ENCODE data around the gene REEP3.
A peak's percentile ranks its signal among the peaks of the same experiment; 100 is the strongest.
"Not testable (repeated sequence)": the region's sequence is repeated elsewhere in the genome, so short reads cannot be mapped to it uniquely, and the experiment has no call there.

REEP3 gene

GRCh38 chr10:63491588-63492316, 29.4 kb upstream of the REEP3 start (continued):
- TF ChIP-seq MYNN (tag by site-specific recombination; IDR thresholded peaks at IDR 0.05; ENCODE audit: borderline replicate concordance) (no peak), GLIS1 (tag by site-specific recombination; IDR thresholded peaks at IDR 0.05) (no peak), ZNF138 (tag by site-specific recombination; IDR thresholded peaks at IDR 0.05; ENCODE audit: borderline replicate concordance) (no peak), ZNF341 (tag by site-specific recombination; IDR thresholded peaks at IDR 0.05; ENCODE audit: low read depth) (peak; percentile 69), ZNF600 (tag by site-specific recombination; IDR thresholded peaks at IDR 0.05) (peak; percentile 79), TRIM28 (IDR thresholded peaks at IDR 0.05; ENCODE audit: borderline replicate concordance, low read length) (0 out of 2 replicates have a peak, but pooled peaks have one; percentile 28), ZNF645 (tag by site-specific recombination; IDR thresholded peaks at IDR 0.05) (no peak)

- H3K9me3 ChIP-seq (ENCODE audit: control insufficient read depth, insufficient read depth, low read depth, low read length); CTCF ChIA-PET; H3K4me3 ChIP-seq (ENCODE audit: low read depth, low read length); H3K36me3 ChIP-seq (ENCODE audit: control insufficient read depth in 2 of 2, insufficient read depth in 1 of 2, low read length in 2 of 2); H3K27ac ChIP-seq (ENCODE audit: extremely low read depth, low read depth, low read length); POLR2A ChIA-PET: not testable (repeated sequence)
- TF ChIP-seq ZNF600 (tag by site-specific recombination; IDR thresholded peaks at IDR 0.05) (peak; percentile 18; the same call in 1 of the 2 replicates), HIC1 (tag by site-specific recombination; IDR thresholded peaks at IDR 0.05) (peak; percentile 88), KLF9 (tag by site-specific recombination; IDR thresholded peaks at IDR 0.05; ENCODE audit: low read depth) (0 out of 2 replicates have a peak, but pooled peaks have one; percentile 17), ZNF449 (tag by site-specific recombination; IDR thresholded peaks at IDR 0.05) (0 out of 2 replicates have a peak, but pooled peaks have one; percentile 31)
- H3K4me1 ChIP-seq (ENCODE audit: control insufficient read depth, insufficient read depth, low read length): peaks cover 11% of the 10 kb centered on the region
Measured at GRCh38 chr10:63492317-63492690, 28.9 kb upstream of the REEP3 start.

GRCh38 chr10:63493004-63493403, 28.2 kb upstream of the REEP3 start:
- TF ChIP-seq ZNF362 (tag by site-specific recombination; IDR thresholded peaks at IDR 0.05) (peak; percentile 77), ZNF133 (tag by site-specific recombination; IDR thresholded peaks at IDR 0.05) (no peak), PRDM1 (tag by site-specific recombination; IDR thresholded peaks at IDR 0.05) (peak; percentile 62; the same call in 1 of the 2 replicates), ZBTB48 (tag by site-specific recombination; IDR thresholded peaks at IDR 0.05) (no peak), ZBTB26 (tag by site-specific recombination; optimal IDR thresholded peaks at IDR 0.05) (no peak)
- H3K27ac ChIP-seq (ENCODE audit: extremely low read depth, low read depth, low read length): no peak overlapping the region
- H3K36me3 ChIP-seq (ENCODE audit: control insufficient read depth in 2 of 2, insufficient read depth in 1 of 2, low read length in 2 of 2): peaks cover 0 to 4% of the 10 kb centered on the region in 2 experiments; a peak in 1 of 3 replicates
- no peak overlapping the region for H3K4me3 ChIP-seq (ENCODE audit: low read depth, low read length)
- POLR2A ChIA-PET: no interaction called here
- H3K4me1 ChIP-seq (ENCODE audit: control insufficient read depth, insufficient read depth, low read length): peaks cover 13% of the 10 kb centered on the region
- no peaks in the 10 kb centered on the region for H3K9me3 ChIP-seq (ENCODE audit: control insufficient read depth, insufficient read depth, low read depth, low read length)
- CTCF ChIA-PET: interaction anchor here (0.6 kb wide), 1 partner anchor 29 kb away, joined by 4 read pairs; no protein-coding TSS in a partner anchor
